OCI-M1 (cell line): Measurements from ENCODE around the gene GNG5.
"Not testable (repeated sequence)": the region's sequence is repeated elsewhere in the genome, so short reads cannot be mapped to it uniquely, and the experiment has no call there.

ENCODE experiments used
- DNase-seq: peaks from one replicate; lab custom pipeline; 2025; lab: John Stamatoyannopoulos, UW

Gene GNG5

DNA sequence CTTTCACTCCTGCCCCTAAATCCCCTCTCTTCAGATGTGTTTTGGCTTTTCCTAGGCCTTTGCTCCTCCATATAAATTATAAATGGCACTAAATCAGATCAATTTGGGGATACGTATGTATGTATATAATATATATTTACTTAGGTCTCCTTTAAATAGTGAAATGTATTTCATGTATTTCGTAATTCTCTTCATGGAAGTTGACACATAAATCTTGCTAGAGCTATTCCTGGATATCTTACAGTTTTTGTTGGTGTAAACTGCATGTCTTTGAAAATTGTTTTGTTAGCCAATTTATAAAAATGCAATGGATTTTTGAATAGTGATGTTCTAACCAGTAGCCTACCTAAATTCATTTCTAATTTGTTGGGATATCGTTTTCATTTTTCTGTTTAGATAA, 18.3 kb downstream of the GNG5 start:
- DNase-seq = no peak

DNA sequence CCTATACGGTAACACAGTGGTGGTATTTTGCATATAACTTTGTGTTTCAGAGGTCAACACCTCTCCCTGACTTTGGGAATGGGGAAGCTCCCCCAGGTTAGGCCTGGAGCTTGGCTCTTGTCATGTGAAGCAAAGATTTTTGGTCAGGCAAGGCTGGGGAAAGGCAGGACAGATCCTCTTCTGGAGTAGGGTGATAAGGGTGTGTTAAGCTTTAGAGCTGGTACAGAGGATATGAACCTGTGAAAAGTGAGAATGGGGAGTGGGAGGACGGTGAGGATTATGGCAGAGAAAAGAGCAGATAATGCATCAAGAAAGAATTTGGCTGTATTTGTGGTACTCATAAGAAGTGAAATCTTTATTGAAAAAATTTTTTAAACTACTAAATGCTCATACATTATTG, 25.1 kb downstream of the GNG5 start:
- peak; percentile 50 for DNase-seq

DNA sequence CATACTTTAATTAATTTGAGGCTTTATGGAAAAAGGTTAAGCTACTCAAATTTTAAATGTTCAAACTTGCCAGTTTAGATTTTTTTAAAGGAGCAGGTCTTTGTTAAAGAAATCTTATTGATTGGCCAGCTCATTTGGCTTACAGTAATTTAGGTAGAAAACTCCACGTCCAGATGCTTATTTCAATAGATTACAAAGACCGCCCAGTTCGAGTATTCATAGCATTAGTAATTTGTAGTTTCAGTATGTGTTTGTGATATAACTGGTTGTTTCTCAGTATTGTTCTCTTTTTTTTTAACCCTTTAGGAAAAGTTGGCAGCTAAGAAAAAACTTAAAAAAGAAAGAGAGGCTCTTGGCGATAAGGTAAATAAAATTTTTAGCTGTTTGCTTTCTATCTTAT, 25.7 kb downstream of the GNG5 start:
- DNase-seq = no peak

DNA sequence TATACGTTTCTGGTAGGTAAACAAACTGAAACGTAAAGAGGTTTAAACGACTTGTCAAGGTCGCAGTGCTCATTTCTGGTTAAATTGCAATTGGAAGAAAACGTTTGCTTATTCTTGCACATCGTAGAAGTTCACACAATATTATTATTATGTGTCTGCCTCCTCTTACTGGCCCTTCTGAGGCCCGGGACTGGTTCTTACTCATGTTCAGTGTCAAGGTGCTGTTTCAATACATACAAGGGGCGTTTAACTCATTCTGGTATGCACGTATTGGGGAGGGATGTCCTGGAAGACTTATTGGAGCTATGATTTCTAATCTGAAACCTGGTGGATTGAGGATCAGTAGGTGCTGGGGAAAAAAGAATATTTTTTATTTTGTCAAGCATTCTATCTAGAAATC, 26.4 kb downstream of the GNG5 start:
- peak; percentile 51 for DNase-seq

DNA sequence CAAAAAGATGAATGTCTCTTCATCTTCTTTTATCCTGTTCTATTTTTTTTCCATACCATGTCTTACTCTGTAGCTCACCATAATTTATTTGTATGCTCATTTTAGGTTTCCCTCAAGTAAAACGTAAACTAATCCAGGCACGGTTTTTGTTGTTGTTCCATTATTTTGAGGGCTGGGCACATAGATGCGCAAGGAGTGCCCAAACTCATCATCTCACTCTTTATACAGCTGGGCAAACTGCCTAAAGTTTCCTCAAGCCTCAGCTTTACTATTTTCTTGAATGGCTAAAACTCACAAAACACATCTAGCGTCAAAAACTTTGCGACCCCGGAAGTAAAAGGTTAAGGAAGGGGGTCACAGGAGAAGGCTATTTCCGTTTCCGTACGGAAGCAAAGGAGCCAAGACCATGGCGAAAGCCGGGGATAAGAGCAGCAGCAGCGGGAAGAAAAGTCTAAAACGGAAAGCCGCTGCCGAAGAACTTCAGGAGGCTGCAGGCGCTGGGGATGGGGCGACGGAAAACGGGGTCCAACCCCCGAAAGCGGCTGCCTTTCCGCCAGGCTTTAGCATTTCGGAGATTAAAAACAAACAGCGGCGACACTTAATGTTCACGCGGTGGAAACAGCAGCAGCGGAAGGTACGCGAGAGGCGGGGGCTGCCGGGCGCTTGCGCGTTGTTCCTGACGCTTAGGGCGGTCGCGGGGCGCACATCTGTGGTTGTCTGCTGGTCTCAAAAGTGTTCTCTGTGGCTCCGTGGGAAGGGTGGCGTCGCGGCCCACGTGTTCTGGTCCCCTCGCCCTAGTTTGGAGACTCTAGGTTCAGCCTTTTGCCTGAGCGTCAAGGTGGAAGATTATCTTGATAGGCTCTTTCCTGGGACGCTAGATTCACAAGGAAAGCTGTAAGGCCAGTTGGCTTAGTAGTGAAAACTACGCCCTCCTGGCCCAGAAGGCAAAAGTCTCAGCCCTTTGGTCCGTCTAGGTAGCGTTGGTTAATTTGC, 27.2 kb downstream of the GNG5 start, which contains the start of gene RPF1:
Gene RPF1 (plus strand): TSS at position 391 of the 993 bp plus-strand sequence. CDS start 16 bp downstream, at position 407.
- DNase-seq = peak; percentile 88

DNA sequence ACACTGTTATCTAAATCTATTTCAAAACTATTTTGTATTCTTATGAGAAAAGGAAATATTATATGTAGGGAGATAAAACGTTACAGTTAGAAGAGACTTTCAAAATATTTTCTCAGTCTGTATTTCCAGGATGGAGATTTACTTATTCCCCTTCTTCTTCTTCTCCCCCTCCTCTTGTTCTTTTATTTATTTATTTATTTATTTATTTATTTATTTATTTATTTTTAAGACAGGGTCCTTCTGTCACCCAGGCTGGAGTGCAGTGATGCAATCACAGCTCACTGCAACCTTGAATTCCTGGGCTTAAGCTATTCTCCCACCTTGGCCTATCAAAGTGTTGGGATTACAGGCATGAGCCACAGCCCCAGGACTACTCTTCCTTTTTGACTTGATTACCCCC, 30.2 kb downstream of the GNG5 start:
- DNase-seq = no peak

DNA sequence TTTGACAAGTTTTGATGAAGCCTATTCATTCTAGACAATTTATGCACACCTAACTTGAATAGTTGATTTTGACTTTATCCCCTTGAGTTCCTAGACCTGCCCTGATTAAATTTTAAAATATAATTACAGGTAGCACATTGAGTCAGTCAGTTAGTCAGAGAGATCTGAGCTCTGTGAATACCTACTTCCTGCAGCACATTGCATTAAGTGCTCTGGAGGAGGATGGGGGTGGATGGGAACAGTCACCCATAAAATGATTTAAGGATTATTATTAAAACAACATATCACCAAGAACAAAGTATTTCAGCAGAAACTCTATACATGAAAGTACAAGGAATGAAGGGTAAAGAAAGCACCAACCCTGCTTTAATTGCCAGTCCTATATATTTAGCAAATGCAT, 39.1 kb downstream of the GNG5 start:
- no peak for DNase-seq

DNA sequence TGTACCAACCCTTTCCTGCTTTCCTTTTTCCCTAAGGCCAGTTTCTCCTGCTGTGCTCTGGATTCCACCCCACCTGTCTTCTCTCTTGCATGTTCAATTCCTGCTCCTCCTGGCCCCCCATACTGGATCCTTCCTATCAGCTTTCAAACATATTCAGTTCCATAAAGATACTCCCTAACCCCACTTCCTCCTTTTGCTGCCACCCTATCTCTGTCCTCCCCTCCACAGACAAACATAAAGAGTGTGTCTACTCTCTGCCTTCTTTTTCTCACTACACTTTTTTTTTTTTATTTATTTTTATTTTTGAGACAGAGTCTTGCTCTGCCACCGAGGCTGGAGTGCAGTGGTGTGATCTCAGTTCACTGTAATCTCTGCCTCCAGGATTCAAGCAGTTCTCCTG, 44.3 kb downstream of the GNG5 start:
- peak; percentile 68 for DNase-seq

DNA sequence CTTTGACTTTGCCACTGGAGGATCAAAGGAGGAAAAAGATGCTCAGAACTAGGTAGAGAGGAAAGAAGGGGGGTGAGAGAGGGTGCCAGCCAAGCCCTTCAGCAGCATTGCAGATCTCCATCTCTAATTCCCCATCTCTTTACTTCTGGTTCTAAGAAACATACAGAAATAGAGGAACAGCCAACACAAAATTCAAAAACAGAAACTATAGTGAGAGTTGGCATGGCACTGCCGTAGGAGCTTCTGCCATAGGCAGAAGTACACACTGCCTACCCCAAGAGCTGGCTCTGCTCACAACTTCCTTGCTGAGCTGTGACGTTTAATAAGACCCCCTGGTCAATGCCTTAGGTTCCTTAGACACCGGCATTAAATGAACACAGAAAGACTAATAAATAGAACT, 53.9 kb downstream of the GNG5 start:
- no peak for DNase-seq

DNA sequence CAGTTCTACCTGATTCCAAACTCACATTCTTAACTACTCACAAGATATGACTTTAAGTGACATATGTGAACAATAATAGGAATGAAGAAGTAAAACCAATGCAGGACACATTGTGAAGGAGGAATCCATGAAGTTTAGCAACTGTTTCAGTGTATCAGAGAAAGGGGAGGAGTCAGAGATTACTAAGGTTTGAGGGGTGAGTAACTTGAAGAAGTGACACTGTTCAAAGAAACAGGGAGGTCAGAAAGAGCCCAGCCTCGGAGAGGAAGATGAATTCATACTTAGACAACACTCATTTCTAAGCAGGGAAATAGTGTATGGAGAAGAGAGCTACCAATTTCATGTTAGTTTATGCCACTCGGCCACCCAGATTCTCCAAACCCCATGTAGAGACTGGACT, 55.5 kb downstream of the GNG5 start:
- peak; percentile 20 for DNase-seq

DNA sequence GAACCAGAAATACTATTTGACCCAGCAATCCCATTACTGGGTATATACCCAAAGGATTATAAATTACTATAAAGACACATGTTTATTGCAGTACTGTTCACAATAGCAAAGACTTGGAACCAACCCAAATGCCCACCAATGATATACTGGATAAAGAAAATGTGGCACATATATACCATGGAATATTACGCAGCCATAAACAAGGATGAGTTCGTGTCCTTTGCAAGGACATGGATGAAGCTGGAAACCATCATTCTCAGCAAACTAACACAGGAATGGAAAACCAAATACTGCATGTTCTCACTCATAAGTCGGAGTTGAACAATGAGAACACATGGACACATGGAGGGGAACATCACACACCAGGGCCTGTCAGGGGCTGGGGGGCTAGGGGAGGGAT, 57.7 kb downstream of the GNG5 start:
- not testable (repeated sequence) for DNase-seq
